Fibroblast of pulmonary artery (primary cell): ENCODE results near the gene DELE1.

ENCODE experiments used
- DNase-seq: peaks from one replicate; pipeline ENCODE4 v3.0.0-alpha.2; 2010; ENCODE audit warnings: low read depth
- H3K4me3 ChIP-seq: replicated peaks from 2 replicates; pipeline ENCODE4 v1.5.1; 2011; ENCODE audit warnings: low read depth, mild to moderate bottlenecking, control low read depth, low read length, moderate library complexity
- CTCF ChIP-seq: IDR thresholded peaks from 2 replicates; pipeline ENCODE4 v1.5.1; 2011; ENCODE audit warnings: mild to moderate bottlenecking, control low read depth, low read length, inconsistent platforms; ENCODE audit errors: missing control alignments

The DELE1 gene

GRCh38 chr5:141966275-141966962 is 42.7 kb downstream of the DELE1 start:
- DNase-seq: no peak
- no peak for TF ChIP-seq CTCF
- H3K4me3 ChIP-seq: no peak overlapping the region

- no peak overlapping the region for H3K4me3 ChIP-seq
- TF ChIP-seq CTCF: no peak
- no peak for DNase-seq
Measured at GRCh38 chr5:141966963-141967333, 43.3 kb downstream of the DELE1 start.

- peak within 1 kb of the TSS; percentile 67 for H3K4me3 ChIP-seq
- peak; percentile 92 for DNase-seq
- peak; percentile 49 for TF ChIP-seq CTCF
Measured at GRCh38 chr5:141968914-141969608, 45.4 kb downstream of the DELE1 start, which contains the start of gene RNF14. RNF14 (plus strand) TSS chr5:141969105; CDS start chr5:141973589, 4,484 bp downstream.

GRCh38 chr5:141969783-141970771 is 46.4 kb downstream of the DELE1 start:
- no peak for TF ChIP-seq CTCF
- no peak for DNase-seq
- peak overlapping the region; percentile 67 for H3K4me3 ChIP-seq

GRCh38 chr5:141973871-141974595 is 50.4 kb downstream of the DELE1 start:
- no peak for TF ChIP-seq CTCF
- no peak overlapping the region for H3K4me3 ChIP-seq
- peak; percentile 42 for DNase-seq

GRCh38 chr5:141976176-141976575 is 52.5 kb downstream of the DELE1 start:
- no peak overlapping the region for H3K4me3 ChIP-seq
- no peak for TF ChIP-seq CTCF
- DNase-seq: no peak
